22Rv1 (cell line): ENCODE measurements around the gene GRIN3B.

Experiments
- CTCF ChIP-seq: fragments of 450-650 bp; IDR thresholded peaks from 2 replicates; pipeline ENCODE4 v1.5.1; 2017; ENCODE audit warnings: mild to moderate bottlenecking
- ZFX ChIP-seq: fragments of 450-650 bp; IDR thresholded peaks from 2 replicates; pipeline ENCODE4 v1.6.1; 2017; ENCODE audit warnings: antibody characterized with exemption, borderline replicate concordance

DNA sequence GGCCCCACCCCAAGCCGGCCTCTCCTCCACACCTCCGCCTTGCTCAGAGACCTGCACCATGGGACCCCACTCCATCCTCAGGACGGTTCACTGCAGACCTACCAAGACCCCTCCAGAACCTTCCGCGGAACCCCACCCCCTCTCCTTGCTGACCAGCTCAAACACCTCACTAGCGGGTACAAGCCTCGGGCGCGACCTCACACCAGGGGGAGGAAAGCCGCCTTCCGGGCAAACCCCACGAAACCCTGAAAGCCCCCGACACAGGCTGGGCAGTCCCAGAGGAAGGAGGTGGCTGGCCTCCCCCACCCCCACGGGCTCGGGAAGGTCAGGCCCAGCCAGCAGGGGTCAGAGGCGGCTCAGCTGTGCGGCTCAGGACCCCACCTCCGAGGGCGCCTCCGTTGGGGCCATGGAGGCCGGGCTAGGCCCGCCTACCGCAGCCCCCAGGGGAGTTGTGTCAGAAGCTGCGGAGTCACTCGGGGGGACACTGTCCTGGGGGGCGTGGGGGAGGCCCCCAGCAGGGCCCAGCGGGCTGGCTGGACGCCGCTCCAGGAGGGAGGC is 9.8 kb downstream of the GRIN3B start:
- TF ChIP-seq CTCF (no peak), ZFX (no peak)
